Keratinocyte (primary cell): ENCODE results near the gene ABTB1. TPM values are rescaled to one million over a fixed set of nuclear protein-coding genes. Genes with fewer than 3 reads are reported as not detected.

ENCODE experiments used
- DNase-seq: peaks from one replicate; pipeline ENCODE4 v3.0.0-alpha.2; 2011; ENCODE audit warnings: low read depth, missing footprints, low spot score
- FAIRE-seq: peaks from 2 replicates; lab custom pipeline; 2011; peaks lifted over from hg19 to GRCh38; lab: Jason Lieb, UNC
- H2AFZ ChIP-seq: 2 replicates; pipeline ENCODE4 v1.6.0; 2012; ENCODE audit warnings: low read length, control low read depth, inconsistent platforms; ENCODE audit not compliant: control insufficient read depth
- H3K27ac ChIP-seq: 2 replicates; pipeline ENCODE4 v1.5.1; 2011; ENCODE audit warnings: low read length; ENCODE audit not compliant: control insufficient read depth, insufficient read depth
- H3K27me3 ChIP-seq: 3 replicates; pipeline ENCODE4 v1.6.0; 2011; ENCODE audit warnings: low read length; ENCODE audit not compliant: control insufficient read depth, insufficient read depth; ENCODE audit errors: extremely low read depth
- H3K36me3 ChIP-seq, 2 experiments: 2 replicates in 1 of 2; 3 replicates in 1 of 2; pipeline ENCODE4 v1.5.1; 2011; ENCODE audit warnings: low read length in 2 of 2, mild to moderate bottlenecking in 1 of 2; ENCODE audit not compliant: control insufficient read depth in 2 of 2, insufficient read depth in 2 of 2; ENCODE audit errors: extremely low read depth in 1 of 2
- H3K4me1 ChIP-seq: 3 replicates; pipeline ENCODE4 v1.5.1; 2011; ENCODE audit warnings: low read length; ENCODE audit not compliant: control insufficient read depth, insufficient read depth; ENCODE audit errors: extremely low read depth
- H3K4me2 ChIP-seq: 3 replicates; pipeline ENCODE4 v1.6.0; 2011; ENCODE audit warnings: low read depth, low read length; ENCODE audit not compliant: control insufficient read depth, insufficient read depth; ENCODE audit errors: extremely low read depth
- H3K4me3 ChIP-seq, 3 experiments: fragments of 200-600 bp in 1 of 3; sonication (generic) in 1 of 3; 2 replicates in 2 of 3; 3 replicates in 1 of 3; pipeline ENCODE4 v1.5.1; 2011 to 2016; ENCODE audit warnings: low read length in 3 of 3, mild to moderate bottlenecking in 3 of 3, control low read depth in 2 of 3, inconsistent platforms in 1 of 3, low read depth in 1 of 3, mixed read lengths in 1 of 3, mixed run types in 1 of 3, moderate library complexity in 1 of 3; ENCODE audit not compliant: control insufficient read depth in 2 of 3, insufficient read depth in 2 of 3; ENCODE audit errors: extremely low read depth in 1 of 3
- H3K79me2 ChIP-seq: 2 replicates; pipeline ENCODE4 v1.6.0; 2012; ENCODE audit warnings: low read length; ENCODE audit not compliant: control insufficient read depth, insufficient read depth
- H3K9ac ChIP-seq: 3 replicates; pipeline ENCODE4 v1.6.0; 2011; ENCODE audit warnings: low read length; ENCODE audit not compliant: control insufficient read depth, insufficient read depth; ENCODE audit errors: extremely low read depth
- H3K9me1 ChIP-seq: 3 replicates; pipeline ENCODE4 v1.6.0; 2011; ENCODE audit warnings: low read length; ENCODE audit not compliant: control insufficient read depth, insufficient read depth; ENCODE audit errors: extremely low read depth
- H3K9me3 ChIP-seq: 2 replicates; pipeline ENCODE4 v1.5.1; 2012; ENCODE audit warnings: low read depth, low read length; ENCODE audit not compliant: control insufficient read depth
- H4K20me1 ChIP-seq: 3 replicates; pipeline ENCODE4 v1.6.0; 2011; ENCODE audit warnings: low read length; ENCODE audit not compliant: control insufficient read depth, insufficient read depth; ENCODE audit errors: extremely low read depth
- CTCF ChIP-seq, 3 experiments: IDR thresholded peaks in 1 of 3; conservative IDR thresholded peaks in 1 of 3; optimal IDR thresholded peaks in 1 of 3; 2 replicates in 2 of 3; 3 replicates in 1 of 3; pipeline versions ENCODE3 to v1.5.1; 2011; ENCODE audit warnings: low read length in 3 of 3, mild to moderate bottlenecking in 3 of 3, moderate library complexity in 2 of 3, control low read depth in 1 of 3, inconsistent platforms in 1 of 3; ENCODE audit not compliant: insufficient read depth in 2 of 3; ENCODE audit errors: extremely low read depth in 1 of 3
- EZH2 ChIP-seq: IDR thresholded peaks from one replicate; pipeline ENCODE4 v1.6.1; 2012; ENCODE audit warnings: inconsistent platforms, mild to moderate bottlenecking, low read length, moderate library complexity
- dilution Hi-C: fragments of 300-500 bp; cut with MboI; formaldehyde crosslinking; loops from one replicate; pipeline ENCODE4 v1.7.0; 2020; ENCODE audit warnings: low sequenced_read_pairs; ENCODE audit not compliant: extremely low pct_ligation_motif_present
- polyA plus RNA-seq, 5 experiments: library from polyadenylated mRNA; depleted of rRNA in 3 of 5; stranded (reverse) in 3 of 5; stranded (forward) in 1 of 5; unstranded in 1 of 5; fragments of >200 nt; gene quantifications; 1 replicate in 1 of 5; 2 replicates in 3 of 5; 3 replicates in 1 of 5; pipeline versions ENCODE4 v1.2.1 to v1.2.3, GENCODE V29; 2011 to 2012; ENCODE audit warnings: missing spikeins in 2 of 5, low read depth in 1 of 5, low replicate concordance in 1 of 5

ABTB1 gene
- polyA plus RNA-seq, 1 donor (not counting 4 experiments of a cell fraction or from before 2014, with no cell fraction given), result 11.6 TPM

- H3K9me1 ChIP-seq, result no peaks in the 10 kb centered on the region
- no peak for TF ChIP-seq CTCF (optimal IDR thresholded peaks at IDR 0.05 in 1 of 3, IDR thresholded peaks at IDR 0.05 in 1 of 3, conservative IDR thresholded peaks at IDR 0.05 in 1 of 3; ENCODE audit: extremely low read depth in 1 of 3, insufficient read depth in 2 of 3, low read length in 3 of 3)
- no peak for TF ChIP-seq EZH2
- H3K27me3 ChIP-seq, result no peaks in the 10 kb centered on the region
- no peak for DNase-seq
- H3K4me1 ChIP-seq, result peaks cover 11% of the 10 kb centered on the region
- dilution Hi-C loops, result no loop called here
- no peak overlapping the region for H3K9ac ChIP-seq
- no peaks in the 10 kb centered on the region for H4K20me1 ChIP-seq
- FAIRE-seq, result no peak
- H3K36me3 ChIP-seq, result no peaks in the 10 kb centered on the region
- H2AFZ ChIP-seq, result no peak overlapping the region
- H3K4me3 ChIP-seq, result no peak overlapping the region
- no peaks in the 10 kb centered on the region for H3K9me3 ChIP-seq
- no peak overlapping the region for H3K4me2 ChIP-seq
- no peaks in the 10 kb centered on the region for H3K79me2 ChIP-seq
- no peak overlapping the region for H3K27ac ChIP-seq
Measured at GRCh38 chr3:127668906-127669305, 3.8 kb upstream of the ABTB1 start.

- Histone ChIP-seq H3K9me1 (no peaks in the 10 kb centered on the region), H3K36me3 (no peaks in the 10 kb centered on the region), H3K79me2 (no peaks in the 10 kb centered on the region), H3K27me3 (no peaks in the 10 kb centered on the region), H3K4me3 (no peak overlapping the region), H3K9ac (no peak overlapping the region), H3K4me2 (no peak overlapping the region), H3K4me1 (peaks cover 11% of the 10 kb centered on the region), H3K27ac (no peak overlapping the region), H2AFZ (no peak overlapping the region), H4K20me1 (no peaks in the 10 kb centered on the region), H3K9me3 (no peaks in the 10 kb centered on the region)
- DNase-seq, result no peak
- TF ChIP-seq CTCF (optimal IDR thresholded peaks at IDR 0.05 in 1 of 3, IDR thresholded peaks at IDR 0.05 in 1 of 3, conservative IDR thresholded peaks at IDR 0.05 in 1 of 3; ENCODE audit: extremely low read depth in 1 of 3, insufficient read depth in 2 of 3, low read length in 3 of 3), result no peak
- TF ChIP-seq EZH2, result no peak
- no peak for FAIRE-seq
- dilution Hi-C loops, result no loop called here
Measured at GRCh38 chr3:127669541-127670228, 3.1 kb upstream of the ABTB1 start.
